ENCODE measurements around the gene PCMTD2. TPM values are rescaled to one million over a fixed set of nuclear protein-coding genes. Genes with fewer than 3 reads are reported as not detected.

PCMTD2 gene
- 8.3 to 13.2 TPM (median 11.7 TPM) in 5 replicates for total RNA-seq (2022; extraction: Qiagen RNA extraction; ENCODE audit: low read depth)

DNA sequence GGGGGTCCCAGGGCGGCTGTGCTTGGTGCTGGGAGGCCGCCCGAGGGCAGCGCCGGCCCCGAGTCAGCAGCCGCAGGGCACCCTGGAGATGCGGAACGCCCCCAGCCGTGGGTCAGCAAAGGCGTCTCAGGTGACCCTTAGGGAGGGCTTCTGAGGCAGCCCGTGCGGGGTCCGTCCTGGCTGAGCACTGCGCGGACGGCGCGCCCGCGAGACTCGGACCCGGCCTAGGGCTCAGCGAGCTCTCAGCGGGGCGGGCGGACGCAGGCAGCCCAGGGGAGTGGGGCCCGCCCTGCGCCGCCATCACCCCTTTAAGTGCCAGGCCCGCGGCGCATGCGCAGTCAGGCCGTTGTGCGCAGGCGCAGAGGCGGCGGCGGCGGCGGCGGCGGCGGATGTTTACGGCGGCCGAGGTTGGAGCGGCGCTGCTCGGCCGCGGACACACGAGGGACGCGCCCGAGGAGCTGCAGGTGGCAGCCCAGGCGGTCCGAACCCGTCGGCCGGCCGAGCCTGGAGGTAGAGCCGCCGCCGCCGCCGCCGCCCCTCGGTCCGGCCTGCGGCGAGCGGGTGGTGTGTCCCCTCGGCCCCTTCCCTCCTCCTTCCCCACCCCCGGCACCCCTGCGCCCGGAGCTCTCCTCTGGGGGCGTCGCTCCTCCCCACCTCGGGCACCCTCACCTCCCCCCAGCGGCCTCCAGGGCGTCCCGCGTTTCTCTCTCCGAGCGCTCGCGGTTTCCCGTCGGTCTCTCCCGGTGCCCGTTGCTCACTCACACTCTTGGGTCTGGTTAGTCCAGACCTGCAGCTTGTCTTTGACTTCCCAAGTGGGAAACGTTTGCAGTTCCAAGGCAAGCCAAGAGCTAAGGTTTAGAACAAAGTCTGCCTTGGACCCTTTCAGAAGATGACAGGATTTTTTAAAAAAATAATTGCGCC is at the start of gene PCMTD2:
Gene PCMTD2, plus strand, starts transcription at position 388 of the 921 bp plus-strand sequence. CDS start 4,218 bp downstream, outside the sequence.

Other genes starting within 250 kb of the PCMTD2 start
- 0.33 to 0.64 TPM (median 0.57 TPM) in 5 replicates for gene C20orf204, start 219.6 kb upstream of the PCMTD2 start, total RNA-seq (2022; extraction: Qiagen RNA extraction; ENCODE audit: low read depth)
- gene SOX18, start 206.1 kb upstream of the PCMTD2 start, total RNA-seq (2022; extraction: Qiagen RNA extraction; ENCODE audit: low read depth): 1.7 to 2.6 TPM (median 2.2 TPM) in 5 replicates
- gene TCEA2, start 192.6 kb upstream of the PCMTD2 start, total RNA-seq (2022; extraction: Qiagen RNA extraction; ENCODE audit: low read depth): 32.3 to 48.6 TPM (median 44.4 TPM) in 5 replicates
- 17.9 to 32.1 TPM (median 28.1 TPM) in 5 replicates for gene RGS19, start 176.2 kb upstream of the PCMTD2 start, total RNA-seq (2022; extraction: Qiagen RNA extraction; ENCODE audit: low read depth)
- 0.70 to 0.88 TPM (median 0.75 TPM) in 5 replicates for gene OPRL1, start 175.7 kb upstream of the PCMTD2 start, total RNA-seq (2022; extraction: Qiagen RNA extraction; ENCODE audit: low read depth)
- gene LKAAEAR1, start 171.3 kb upstream of the PCMTD2 start, total RNA-seq (2022; extraction: Qiagen RNA extraction; ENCODE audit: low read depth): 0.95 to 2.2 TPM (median 1.1 TPM) in 5 replicates
- not detected in 5 replicates for gene NPBWR2, start 148.2 kb upstream of the PCMTD2 start, total RNA-seq (2022; extraction: Qiagen RNA extraction; ENCODE audit: low read depth)
- gene MYT1, start 91.3 kb upstream of the PCMTD2 start, total RNA-seq (2022; extraction: Qiagen RNA extraction; ENCODE audit: low read depth): 0.09 to 0.28 TPM (median 0.14 TPM) in 4 of 5 replicates, not detected in the other

Measured in A549 treated with GW870086 at 1 μM for 4 hours (cell line).